NCI-H1436 treated with DMSO at 0.1 percent for 48 hours (cell line): ENCODE results near the gene CRIP1.

ENCODE experiments used
- DNase-seq: peaks from one replicate; lab custom pipeline; 2025; lab: John Stamatoyannopoulos, UW

The CRIP1 gene

GRCh38 chr14:105480807-105481801 is 5.6 kb upstream of the CRIP1 start:
- no peak for DNase-seq

DNA sequence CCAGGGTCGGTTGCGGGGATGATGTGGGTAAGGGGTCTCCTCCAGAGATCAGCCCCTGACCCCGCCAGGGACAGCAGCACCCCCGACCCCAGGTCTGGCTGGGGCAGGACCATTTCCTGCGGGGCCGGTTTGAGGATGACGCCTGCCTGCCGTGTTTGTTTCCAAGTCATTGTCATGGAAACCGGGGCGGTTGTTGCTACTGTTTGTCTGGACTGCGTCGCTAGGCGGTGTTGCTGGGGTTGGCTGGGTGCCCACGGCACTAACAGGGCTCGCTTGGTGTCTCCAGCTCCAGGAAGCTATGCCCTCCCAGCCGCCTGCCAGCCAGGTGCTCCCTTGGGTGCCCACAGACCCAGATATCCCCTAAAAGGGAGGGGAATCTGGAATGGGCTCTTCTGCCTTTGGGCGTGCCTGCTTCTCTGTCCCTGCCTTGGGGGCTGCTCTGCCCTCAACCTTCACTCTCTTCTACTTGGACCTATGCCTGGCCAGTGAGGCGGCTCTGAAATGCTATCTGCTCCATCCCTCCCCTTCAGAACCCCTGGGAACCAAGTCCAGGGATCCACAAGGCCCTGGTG is 4.7 kb upstream of the CRIP1 start:
- peak; percentile 66 for DNase-seq

- no peak for DNase-seq
These were observed 4.1 kb upstream of the CRIP1 start for GRCh38 chr14:105482486-105483110.

- DNase-seq, result no peak
These were observed 3.2 kb upstream of the CRIP1 start for GRCh38 chr14:105483300-105484068.

DNA sequence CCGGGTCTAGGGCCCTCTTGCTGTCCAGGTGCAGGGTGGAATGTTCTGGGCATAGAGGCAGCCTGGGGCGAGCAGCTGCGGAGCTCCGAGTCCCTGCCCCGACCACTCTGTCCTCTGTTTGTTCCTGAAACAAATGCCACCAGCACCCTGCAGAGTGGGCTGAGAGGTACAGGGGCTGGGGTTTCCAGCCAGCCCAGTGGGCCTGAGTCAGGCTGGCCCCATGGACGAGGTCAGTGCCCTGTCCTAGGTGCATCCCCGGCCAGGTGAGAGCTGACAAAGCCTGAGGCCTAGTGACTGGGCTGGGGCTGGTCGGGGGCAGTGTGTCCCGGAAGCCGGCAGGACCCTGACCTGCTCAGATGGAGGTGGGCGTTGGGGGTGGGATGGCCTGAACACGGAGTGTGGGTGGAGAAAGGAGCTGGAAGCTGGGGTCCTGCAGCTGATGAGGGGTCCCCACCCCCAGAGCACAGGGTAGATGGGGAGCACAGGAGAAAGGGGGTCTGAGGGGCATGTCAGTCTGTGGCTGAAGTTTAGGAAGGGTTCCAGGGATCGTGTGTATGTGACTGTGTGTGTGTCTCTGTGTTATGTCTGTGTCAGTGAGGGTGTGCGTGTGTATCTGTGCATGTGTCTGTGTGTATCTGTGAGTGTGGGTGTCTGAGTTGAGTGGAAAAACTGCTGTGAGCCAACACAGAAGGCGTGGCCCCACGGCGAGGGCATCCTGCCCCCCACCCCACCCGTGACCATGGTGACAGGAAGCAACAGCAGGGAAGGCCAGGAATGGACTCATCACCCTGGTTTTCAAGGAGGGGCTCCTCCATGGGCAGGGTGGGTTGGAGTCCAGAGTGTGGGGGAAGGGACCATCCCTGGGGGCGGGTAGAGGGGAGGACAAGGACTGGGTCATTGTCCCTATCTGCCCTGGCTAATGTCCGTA is 2.4 kb upstream of the CRIP1 start:
- DNase-seq, result no peak

DNA sequence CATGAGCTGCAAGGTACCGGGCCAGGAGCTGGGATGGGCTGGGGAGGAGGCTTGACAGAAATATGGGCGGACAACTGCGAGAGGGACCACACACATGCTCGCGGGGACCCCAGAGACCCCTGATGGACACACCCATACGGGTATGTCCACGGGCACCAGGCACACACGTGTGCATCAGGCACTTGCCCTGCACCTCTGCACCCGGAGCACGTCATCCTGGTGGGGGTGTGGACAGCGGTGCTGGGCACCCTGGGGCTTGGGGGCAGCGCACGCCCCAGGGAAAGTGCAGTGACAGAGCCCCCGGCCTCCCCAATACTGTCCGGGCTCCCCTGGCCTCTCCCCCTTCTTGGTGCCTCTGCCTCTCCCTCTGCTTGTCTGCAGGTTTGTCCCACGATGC is 1.7 kb upstream of the CRIP1 start:
- DNase-seq, result no peak

DNA sequence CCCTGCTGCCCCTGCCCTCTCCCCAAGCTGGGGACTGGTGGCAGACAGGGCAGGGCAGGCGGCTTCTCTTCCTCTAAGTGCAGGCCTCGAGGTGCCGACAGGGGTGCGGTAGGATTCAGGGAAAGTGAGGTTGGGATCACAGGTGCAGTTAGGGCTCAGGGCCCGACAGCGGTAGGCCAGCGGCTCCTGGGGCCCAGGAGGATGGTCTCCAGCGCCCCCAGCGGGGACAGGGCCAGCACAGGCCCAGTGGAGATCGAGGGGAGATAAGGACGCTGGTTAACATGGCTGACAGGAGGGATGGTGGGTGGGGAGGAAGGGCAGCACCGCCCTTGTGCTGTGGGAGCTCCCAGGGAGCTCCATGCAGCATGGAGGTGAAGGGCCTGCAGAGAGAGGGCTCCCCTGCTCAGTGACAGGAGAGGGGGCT is 935 bp upstream of the CRIP1 start:
- DNase-seq, result no peak

- no peak for DNase-seq
These were observed 325 bp downstream of the CRIP1 start for GRCh38 chr14:105486974-105487448.

GRCh38 chr14:105487449-105487985 is 831 bp downstream of the CRIP1 start:
- no peak for DNase-seq

DNA sequence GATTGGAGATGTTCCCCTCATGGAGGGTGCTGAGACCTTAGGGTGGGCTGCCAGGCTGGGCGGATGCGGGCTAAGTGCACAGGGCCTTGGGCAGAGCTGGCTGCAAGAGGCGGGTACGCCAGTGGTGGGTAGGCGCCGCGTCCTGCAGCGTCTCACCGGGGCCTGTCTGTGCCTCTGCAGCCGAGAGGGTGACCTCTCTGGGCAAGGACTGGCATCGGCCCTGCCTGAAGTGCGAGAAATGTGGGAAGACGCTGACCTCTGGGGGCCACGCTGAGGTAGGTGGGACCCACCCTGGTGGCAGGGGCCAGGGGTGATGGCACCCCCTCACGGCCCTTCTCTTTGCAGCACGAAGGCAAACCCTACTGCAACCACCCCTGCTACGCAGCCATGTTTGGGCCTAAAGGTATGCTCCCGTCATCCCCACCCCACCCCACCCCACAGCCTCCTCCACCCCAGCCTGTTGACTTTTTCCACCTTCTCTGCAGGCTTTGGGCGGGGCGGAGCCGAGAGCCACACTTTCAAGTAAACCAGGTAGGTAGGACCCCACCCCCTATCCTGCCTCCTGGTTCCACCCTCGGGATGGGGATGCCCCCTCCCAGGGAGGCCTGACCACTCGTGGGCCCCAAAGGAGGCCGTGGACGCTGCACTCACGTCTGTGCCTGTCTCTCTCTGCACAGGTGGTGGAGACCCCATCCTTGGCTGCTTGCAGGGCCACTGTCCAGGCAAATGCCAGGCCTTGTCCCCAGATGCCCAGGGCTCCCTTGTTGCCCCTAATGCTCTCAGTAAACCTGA is 1.5 kb downstream of the CRIP1 start:
- DNase-seq, result no peak

DNA sequence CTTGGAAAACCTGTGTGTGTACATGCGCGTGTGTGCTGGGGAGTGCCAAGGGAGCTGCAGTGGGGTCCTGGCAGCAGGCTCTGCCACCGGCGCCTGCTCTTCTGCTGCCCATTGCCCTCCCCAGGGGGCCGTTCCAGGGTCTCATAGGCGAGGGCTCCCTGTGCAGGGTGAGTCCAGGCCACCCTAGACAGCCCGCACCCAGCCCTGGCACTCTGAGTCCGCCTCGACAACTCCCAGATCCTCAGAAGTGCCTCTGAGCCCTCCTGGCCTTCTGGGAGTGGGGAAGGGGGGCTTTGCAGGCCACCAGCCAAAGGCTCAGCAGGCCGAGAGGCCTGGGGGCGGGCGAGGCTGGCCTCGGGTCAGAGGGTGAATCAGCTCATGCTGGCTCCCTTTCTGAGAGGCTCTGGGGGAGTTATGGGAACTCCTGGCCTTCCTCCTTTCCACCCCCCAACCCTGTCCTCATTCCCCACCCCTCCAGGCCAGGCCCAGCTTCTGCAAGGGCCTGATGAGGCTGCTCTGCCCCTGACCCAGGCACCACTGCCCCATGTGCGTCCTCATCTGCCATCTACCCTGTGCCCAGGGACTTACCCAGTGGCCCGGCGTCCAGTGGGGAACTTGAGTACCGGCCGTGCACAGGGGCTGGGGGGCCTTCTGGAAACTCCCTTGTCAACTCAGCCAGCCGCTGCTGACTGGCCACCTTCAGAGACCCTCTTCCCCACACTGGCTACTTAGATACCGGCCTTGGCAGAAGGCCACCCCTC is 2.3 kb downstream of the CRIP1 start:
- DNase-seq, result no peak

- peak; percentile 45 for DNase-seq
These were observed 3.0 kb downstream of the CRIP1 start for GRCh38 chr14:105489542-105490266.

GRCh38 chr14:105490267-105490571 is 3.5 kb downstream of the CRIP1 start:
- DNase-seq, result no peak

DNA sequence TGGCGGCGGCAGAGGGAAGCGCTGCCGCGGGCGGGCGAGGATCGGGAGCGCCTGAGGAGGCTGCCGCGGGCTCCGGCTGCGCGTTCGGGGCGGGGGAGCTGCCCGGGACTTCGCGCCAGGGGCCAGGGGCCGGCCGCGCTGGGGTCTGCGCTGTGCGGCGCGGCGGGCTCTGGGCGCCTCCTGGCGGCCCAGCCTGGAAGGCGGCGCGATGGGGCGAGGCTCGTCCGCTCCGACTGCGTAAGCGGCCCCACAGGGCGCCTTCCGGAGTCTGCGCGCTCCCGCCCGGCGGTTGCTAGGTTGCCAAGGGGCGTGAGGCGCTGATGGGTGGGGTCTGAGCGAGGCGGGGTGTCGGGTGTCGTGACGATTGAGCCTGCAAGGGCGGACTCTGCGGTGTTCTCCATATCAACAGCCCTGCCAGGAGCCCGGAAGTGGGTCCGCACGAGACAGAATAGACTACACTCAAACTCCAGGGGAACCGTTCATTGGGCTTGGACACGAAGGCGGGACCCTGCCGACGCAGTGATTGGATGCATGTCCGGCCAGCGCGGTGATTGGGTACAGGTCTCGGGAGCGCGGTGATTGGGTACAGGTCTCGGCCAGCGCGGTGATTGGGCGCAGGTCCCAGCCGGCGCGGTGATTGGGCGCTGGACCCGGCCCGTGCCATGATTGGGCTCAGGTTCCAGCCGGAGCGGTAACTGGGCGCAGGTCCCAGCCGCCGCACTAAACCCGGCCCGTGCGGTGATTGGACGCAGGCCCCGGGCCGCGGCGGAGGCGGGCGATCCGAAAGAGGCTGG is 4.1 kb downstream of the CRIP1 start, which contains the start of gene TEDC1:
Gene TEDC1, plus strand, starts transcription at position 675 of the 794 bp plus-strand sequence. CDS start 130 bp downstream, outside the sequence.
- DNase-seq, result peak; percentile 99

DNA sequence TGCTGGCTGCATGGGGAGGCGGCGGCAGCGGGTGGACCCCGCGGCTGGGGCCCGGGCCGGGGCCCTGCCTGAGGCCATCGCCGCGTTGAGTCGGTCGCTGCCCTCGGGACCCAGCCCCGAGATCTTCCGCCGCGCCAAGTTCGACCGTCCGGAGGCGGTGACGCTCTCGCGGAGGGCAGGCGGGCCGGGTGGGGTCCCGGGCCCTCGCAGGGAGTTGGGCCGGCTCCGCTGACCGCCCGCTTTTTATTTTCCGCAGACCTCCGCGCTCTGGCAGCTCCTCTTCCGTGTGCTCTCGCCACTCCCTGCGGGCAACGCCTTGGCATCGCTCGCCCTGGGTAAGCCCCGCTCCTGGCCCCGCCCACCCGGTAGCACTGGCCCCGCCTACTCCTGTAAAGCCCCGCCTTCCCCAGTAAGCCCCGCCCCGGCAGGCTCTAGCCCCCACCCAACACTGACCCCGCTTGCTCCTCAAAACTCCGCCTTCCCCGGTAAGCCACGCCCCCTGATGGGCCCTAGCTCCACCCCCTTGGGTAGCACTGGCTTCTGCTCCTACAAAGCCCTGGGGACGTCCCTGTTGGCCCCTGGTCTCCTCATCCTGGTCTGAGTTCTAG is 4.8 kb downstream of the CRIP1 start:
- no peak for DNase-seq

- no peak for DNase-seq
These were observed 5.6 kb downstream of the CRIP1 start for GRCh38 chr14:105492031-105492970.
